HCT116 (cell line): ENCODE measurements around the gene ERBB4.

Experiments used
- EZH2 ChIP-seq: fragments of 200-600 bp; sonication (generic); IDR thresholded peaks from 2 replicates; pipeline ENCODE4 v1.6.1; 2017; ENCODE audit warnings: antibody characterized with exemption, mixed run types
- FOSL1 ChIP-seq: IDR thresholded peaks from 2 replicates; pipeline ENCODE4 v1.6.1; 2012; ENCODE audit warnings: low read depth
- POLR2A ChIP-seq: IDR thresholded peaks from 2 replicates; pipeline ENCODE4 v1.7.0; 2011; ENCODE audit warnings: borderline replicate concordance; ENCODE audit not compliant: insufficient read depth, insufficient read length; ENCODE audit errors: extremely low read depth
- POLR2AphosphoS5 ChIP-seq: IDR thresholded peaks from 2 replicates; pipeline ENCODE4 v1.6.1; 2011; ENCODE audit warnings: mild to moderate bottlenecking, low read depth, low read length, moderate library complexity
- SIN3A ChIP-seq: IDR thresholded peaks from 2 replicates; pipeline ENCODE4 v1.6.1; 2012; ENCODE audit warnings: low read depth
- TF ChIP-seq, protein P1 (sequence below), 3 experiments: fragments of 200-600 bp in 1 of 3; sonication (generic) in 1 of 3; IDR thresholded peaks in 2 of 3; conservative IDR thresholded peaks in 1 of 3; 2 replicates each; pipeline ENCODE4 v1.5.1; 2012 to 2017; ENCODE audit warnings: low read depth in 2 of 3, low read length in 2 of 3, antibody characterized with exemption in 1 of 3, borderline replicate concordance in 1 of 3, control low read depth in 1 of 3, mild to moderate bottlenecking in 1 of 3, mixed read lengths in 1 of 3, mixed run types in 1 of 3, moderate library complexity in 1 of 3; ENCODE audit not compliant: insufficient read depth in 1 of 3
- TF ChIP-seq, protein P2 (sequence below): IDR thresholded peaks from 2 replicates; pipeline ENCODE4 v1.6.1; 2012
- TF ChIP-seq, protein P3 (sequence below): IDR thresholded peaks from 2 replicates; pipeline ENCODE4 v1.6.1; 2012

DNA sequence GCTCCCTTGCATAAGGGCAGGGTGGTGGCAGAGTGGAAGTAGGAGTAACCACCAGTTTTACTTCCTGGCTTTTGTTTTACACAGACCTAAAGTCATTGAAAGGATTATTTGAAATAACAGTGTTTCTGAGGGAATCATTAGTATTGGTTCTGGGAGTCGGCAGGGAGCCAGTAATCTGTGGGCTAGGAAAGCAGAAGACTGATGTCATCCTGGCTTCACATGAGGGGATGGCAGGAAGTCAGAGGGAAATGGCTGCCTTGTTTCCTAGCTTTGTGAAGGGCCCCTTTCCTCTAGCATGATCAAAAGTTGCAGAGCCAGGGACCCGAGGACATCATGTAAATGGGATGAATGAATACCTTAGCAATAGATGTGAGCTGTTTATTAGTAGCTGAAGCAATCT, 1189.6 kb downstream of the ERBB4 start:
- TF ChIP-seq SIN3A (no peak), EZH2 (no peak), POLR2A (no peak), POLR2AphosphoS5 (no peak), FOSL1 (no peak)
- TF ChIP-seq, protein P1, sequence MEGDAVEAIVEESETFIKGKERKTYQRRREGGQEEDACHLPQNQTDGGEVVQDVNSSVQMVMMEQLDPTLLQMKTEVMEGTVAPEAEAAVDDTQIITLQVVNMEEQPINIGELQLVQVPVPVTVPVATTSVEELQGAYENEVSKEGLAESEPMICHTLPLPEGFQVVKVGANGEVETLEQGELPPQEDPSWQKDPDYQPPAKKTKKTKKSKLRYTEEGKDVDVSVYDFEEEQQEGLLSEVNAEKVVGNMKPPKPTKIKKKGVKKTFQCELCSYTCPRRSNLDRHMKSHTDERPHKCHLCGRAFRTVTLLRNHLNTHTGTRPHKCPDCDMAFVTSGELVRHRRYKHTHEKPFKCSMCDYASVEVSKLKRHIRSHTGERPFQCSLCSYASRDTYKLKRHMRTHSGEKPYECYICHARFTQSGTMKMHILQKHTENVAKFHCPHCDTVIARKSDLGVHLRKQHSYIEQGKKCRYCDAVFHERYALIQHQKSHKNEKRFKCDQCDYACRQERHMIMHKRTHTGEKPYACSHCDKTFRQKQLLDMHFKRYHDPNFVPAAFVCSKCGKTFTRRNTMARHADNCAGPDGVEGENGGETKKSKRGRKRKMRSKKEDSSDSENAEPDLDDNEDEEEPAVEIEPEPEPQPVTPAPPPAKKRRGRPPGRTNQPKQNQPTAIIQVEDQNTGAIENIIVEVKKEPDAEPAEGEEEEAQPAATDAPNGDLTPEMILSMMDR (IDR thresholded peaks at IDR 0.05 in 2 of 3, conservative IDR thresholded peaks at IDR 0.05 in 1 of 3; ENCODE audit: borderline replicate concordance in 1 of 3, insufficient read depth in 1 of 3, low read depth in 2 of 3, low read length in 2 of 3): no peak
- TF ChIP-seq, protein P2, sequence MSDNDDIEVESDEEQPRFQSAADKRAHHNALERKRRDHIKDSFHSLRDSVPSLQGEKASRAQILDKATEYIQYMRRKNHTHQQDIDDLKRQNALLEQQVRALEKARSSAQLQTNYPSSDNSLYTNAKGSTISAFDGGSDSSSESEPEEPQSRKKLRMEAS: no peak
- TF ChIP-seq, protein P3, sequence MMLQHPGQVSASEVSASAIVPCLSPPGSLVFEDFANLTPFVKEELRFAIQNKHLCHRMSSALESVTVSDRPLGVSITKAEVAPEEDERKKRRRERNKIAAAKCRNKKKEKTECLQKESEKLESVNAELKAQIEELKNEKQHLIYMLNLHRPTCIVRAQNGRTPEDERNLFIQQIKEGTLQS: no peak
